Astrocyte (in vitro differentiated cells and primary cell): ENCODE results near the gene NDUFA6.

Experiments used
- EZH2 ChIP-seq: IDR thresholded peaks from 2 replicates; pipeline ENCODE4 v1.6.1; 2012; ENCODE audit warnings: mild to moderate bottlenecking, low read length, inconsistent platforms; ENCODE audit not compliant: insufficient read depth
- TF ChIP-seq, protein P1 (sequence below): IDR thresholded peaks from 2 replicates; pipeline ENCODE4 v1.5.1; 2011; ENCODE audit warnings: low read depth, mild to moderate bottlenecking, inconsistent platforms, low read length, moderate library complexity; ENCODE audit not compliant: insufficient read depth

DNA sequence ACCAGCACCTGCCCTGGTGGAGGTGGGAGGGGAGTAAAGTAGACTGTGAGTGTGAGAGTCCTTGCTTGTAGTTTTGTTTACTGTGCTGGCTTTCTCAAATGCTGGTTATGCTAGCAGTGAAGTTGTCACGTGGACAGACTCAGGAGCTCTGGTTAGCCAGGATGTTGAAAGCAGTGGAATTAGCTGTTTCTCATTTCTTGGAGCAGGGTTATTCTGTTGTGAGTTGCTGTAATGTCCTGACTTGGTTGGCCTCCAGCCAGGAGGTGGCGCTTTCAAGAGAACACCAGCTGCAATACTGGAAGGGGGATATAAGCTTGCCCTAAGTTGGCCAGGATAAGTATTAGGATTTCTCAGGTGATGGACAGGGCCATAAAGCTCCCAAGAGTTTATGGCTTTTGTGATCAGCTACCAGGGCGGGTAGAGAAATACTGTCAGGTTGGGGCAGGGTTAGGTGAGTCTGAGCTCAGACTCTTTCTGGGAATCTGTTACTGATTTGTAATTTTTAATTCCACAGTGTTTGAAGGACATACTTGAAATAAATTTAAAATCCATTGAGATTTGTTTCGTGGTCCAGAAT is 26.4 kb upstream of the NDUFA6 start:
- TF ChIP-seq, protein P1, sequence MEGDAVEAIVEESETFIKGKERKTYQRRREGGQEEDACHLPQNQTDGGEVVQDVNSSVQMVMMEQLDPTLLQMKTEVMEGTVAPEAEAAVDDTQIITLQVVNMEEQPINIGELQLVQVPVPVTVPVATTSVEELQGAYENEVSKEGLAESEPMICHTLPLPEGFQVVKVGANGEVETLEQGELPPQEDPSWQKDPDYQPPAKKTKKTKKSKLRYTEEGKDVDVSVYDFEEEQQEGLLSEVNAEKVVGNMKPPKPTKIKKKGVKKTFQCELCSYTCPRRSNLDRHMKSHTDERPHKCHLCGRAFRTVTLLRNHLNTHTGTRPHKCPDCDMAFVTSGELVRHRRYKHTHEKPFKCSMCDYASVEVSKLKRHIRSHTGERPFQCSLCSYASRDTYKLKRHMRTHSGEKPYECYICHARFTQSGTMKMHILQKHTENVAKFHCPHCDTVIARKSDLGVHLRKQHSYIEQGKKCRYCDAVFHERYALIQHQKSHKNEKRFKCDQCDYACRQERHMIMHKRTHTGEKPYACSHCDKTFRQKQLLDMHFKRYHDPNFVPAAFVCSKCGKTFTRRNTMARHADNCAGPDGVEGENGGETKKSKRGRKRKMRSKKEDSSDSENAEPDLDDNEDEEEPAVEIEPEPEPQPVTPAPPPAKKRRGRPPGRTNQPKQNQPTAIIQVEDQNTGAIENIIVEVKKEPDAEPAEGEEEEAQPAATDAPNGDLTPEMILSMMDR = no peak
- no peak for TF ChIP-seq EZH2
